OCI-M2 (cell line): ENCODE measurements around the gene RPL34.
A peak's percentile ranks its signal among the peaks of the same experiment; 100 is the strongest.

Experiments used
- DNase-seq: peaks from one replicate; lab custom pipeline; 2025; ENCODE audit not compliant: unreplicated experiment; lab: John Stamatoyannopoulos, UW

RPL34 gene

DNA sequence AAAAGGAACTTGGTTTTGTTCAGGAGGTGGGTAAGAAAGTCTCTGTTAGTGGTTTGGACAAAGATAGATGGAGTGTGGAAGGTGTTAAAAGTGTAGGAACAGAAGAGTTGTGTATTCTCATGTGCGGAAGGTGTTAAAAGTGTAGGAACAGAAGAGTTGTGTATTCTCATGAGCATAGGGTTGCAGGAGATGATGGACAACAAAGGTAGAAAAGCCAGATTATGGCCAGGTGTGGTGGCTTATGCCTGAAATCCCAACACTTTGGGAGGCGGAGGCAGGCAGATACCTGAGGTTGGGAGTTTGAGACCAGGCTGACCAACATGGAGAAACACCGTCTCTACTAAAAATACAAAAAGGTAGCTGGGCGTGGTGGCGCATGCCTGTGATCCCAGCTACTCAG, 2.5 kb downstream of the RPL34 start:
- no peak for DNase-seq

- DNase-seq: no peak
Observed at GRCh38 chr4:108624263-108625056, 4.1 kb downstream of the RPL34 start.

DNA sequence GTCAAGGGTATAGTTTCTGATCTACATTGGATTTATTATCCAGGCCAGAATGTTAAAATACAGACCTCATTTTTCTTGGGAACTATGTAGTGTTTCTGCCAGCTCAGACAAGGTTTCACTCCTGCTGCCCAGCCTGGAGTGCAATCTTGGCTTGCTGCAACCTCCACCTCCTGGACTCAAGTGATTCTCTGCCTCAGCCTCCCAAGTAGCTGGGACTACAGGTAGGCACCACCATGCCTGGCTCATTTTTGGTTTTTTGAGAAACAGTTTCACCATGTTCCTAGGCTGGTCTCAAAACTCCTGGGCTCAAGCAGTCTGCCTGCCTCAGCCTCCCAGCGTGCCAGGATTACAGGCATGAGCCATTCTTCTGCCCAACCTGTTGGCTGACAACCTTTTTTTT, 5.7 kb downstream of the RPL34 start:
- DNase-seq: no peak

DNA sequence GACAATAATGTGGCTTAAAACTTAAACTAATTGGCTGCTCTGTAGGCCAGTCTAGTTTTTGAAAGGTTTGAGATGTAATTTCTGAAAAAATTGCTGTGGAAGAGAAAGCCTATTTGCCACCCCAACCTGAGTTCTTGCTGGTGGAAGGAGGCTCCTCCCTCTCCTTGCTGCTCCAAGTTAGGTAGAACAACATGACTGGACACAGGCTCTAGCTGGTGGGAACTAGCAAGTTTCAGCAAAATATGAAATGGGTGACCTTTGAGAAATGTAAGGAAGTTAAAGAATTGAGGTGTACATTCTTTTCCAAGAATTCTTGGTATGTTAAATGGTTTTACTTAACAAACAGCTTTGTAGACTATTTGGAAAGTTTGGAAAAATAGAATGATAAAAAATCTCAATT, 8.0 kb downstream of the RPL34 start:
- DNase-seq: no peak

DNA sequence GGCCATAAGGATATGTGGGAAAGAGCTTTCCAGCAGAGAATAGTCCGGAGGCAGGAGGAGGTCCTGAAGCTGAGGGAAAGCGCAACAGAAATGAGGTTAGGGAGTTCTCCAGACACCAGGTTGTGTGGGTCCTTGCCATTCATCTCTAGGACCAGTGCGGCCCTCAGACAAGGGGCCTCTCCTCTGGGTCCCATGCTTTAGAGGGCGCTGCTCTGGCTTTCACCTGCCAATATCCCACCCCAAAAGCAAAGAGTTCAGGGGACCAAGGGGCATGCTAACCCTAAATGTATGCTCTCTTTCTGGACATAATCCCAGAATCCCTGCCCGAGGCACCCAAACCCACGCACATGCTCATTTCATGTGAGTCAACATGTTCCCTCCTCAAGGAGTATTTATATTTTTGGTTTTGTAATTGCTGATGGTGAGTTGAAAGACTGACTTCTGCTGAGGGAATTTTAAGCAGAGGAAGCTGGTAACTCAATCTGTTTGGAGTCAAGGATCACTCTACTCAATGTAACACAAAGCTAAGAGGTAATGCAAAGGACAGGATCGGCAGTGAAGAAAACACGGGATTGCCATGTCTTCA, 14.8 kb downstream of the RPL34 start:
- DNase-seq: no peak

DNA sequence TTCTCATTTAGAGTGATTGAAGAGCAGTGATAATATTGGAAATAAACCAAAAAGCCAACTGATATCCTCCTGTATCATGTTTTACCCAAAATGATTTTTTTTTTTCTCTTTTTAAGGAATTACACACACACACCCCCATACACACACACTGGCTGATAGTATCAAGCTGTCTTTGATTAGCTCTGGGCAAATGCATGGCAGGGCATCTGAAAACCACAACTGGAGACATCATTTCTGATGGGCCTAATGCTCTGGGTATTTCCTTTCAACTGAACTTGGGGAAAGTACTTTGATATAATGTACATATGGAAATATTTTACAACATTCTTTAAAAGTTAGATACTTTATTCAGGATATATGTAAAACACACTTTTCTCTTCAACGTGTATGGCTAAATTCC, 15.9 kb downstream of the RPL34 start:
- no peak for DNase-seq

DNA sequence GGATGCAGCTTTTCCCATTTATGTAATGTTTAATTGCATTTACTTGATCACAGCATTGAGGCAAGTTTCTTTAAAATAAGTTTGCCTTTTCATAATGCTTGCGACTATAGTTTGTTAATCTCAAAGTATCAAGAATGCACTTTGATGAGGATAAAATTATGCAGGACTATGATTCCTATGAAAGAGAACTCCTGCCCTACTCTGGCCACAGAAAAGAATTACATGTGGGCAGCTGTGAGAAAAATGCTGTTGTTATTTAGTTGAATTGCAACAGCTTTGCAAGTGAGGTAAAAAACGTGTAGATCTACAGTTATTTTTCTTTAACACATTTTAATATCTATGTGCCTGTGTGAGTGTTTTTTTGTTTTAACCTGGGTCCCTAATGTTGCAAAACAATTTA, 17.5 kb downstream of the RPL34 start:
- DNase-seq: no peak

DNA sequence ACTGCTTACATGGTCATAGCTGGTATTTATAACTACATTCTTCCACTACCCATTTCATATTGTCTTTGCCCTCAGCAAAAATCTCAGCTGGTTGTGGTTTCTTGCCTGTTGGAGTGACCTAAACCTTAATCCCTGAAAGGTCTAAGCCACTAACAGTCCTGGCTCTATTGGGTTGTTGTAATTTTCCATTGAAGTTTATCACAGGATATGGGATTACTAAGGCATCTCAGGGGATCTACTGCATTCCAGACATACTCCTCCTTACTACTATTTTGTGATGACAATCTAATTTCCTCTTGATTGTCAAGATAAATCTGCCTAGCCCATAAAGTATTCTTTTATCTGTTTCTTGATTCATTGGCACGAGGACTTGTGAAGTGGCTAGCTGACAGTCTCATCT, 23.9 kb downstream of the RPL34 start:
- DNase-seq: no peak

GRCh38 chr4:108646706-108647105, 26.3 kb downstream of the RPL34 start:
- DNase-seq: no peak

DNA sequence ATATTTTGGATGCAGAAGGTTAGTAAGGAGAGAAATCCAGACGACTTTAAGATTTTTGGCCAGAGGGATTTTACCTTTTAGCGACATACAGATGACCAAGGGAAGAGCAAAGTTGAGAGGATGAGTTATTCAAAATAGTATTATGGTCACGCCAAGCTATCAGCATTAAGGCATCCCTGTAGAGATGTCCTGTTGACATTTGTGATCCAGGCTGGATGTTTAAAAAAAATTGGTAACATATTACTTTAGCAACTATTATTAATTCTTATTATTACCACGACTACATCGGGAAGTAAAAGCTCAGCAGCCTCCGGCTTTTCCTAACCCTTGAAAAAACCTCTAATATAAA, 29.5 kb downstream of the RPL34 start:
- no peak for DNase-seq

DNA sequence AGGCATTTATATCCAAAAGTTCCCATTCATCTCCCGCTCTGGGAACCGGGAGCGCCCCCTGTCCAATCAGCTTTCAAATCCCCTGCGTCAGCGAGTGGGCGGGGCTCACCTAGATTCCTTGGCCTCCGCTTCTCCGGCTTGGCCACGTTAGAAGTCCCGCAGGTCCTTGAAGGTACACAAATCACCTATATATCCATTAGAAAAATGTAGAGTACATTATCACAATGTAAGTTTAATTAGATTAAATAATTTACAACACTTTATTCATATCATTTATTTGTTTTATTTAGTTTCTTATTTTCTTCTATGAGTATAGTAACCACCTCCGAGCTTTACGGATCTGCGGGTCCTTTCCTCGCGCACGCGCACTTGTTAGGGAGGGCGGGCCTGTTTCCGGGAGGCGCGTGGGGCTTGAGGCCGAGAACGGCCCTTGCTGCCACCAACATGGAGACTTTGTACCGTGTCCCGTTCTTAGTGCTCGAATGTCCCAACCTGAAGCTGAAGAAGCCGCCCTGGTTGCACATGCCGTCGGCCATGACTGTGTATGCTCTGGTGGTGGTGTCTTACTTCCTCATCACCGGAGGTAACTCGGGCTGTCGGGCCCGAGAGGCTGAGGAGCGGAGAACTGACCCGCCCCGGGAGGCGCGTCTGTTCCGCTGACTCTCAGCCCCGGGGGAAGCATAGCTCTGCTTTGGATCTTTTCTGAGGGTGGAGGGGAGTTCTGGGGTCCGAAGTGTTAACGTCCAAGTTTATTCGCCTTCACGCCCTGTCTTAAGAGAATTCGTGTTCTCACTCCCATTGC, 30.0 kb downstream of the RPL34 start, which contains the start of gene OSTC:
OSTC (plus strand) TSS at position 388 of the 802 bp plus-strand sequence; CDS start at position 445, 57 bp downstream.
- peak; percentile 62 for DNase-seq

GRCh38 chr4:108651014-108651791, 30.8 kb downstream of the RPL34 start:
- no peak for DNase-seq

DNA sequence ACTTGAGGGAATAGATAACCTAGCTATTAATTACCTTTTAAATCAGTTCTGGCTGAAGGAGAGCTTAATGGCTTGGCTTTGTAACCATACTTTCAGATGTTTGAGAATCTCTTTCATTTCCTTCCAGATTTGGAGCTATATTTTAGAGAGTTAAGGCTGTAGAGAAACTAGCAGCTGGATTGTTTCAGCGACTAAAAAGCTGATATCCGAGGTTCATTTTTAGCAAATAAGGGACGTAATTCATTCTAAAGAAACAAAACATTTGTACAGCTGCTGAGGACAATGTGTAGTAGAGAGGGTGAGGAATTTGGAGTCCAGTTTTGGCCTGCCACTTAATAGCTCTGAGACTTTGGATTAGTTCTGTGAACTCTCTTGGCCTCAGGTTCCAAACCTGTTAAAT, 42.3 kb downstream of the RPL34 start:
- DNase-seq: no peak

- no peak for DNase-seq
Observed at GRCh38 chr4:108674356-108674977, 54.1 kb downstream of the RPL34 start.
